Eye (tissue), 1 donor: ENCODE data around the gene SPON2.

Experiments used
- DNase-seq: peaks from one replicate; pipeline ENCODE4 v3.0.0-alpha.2; 2015

SPON2 gene

DNA sequence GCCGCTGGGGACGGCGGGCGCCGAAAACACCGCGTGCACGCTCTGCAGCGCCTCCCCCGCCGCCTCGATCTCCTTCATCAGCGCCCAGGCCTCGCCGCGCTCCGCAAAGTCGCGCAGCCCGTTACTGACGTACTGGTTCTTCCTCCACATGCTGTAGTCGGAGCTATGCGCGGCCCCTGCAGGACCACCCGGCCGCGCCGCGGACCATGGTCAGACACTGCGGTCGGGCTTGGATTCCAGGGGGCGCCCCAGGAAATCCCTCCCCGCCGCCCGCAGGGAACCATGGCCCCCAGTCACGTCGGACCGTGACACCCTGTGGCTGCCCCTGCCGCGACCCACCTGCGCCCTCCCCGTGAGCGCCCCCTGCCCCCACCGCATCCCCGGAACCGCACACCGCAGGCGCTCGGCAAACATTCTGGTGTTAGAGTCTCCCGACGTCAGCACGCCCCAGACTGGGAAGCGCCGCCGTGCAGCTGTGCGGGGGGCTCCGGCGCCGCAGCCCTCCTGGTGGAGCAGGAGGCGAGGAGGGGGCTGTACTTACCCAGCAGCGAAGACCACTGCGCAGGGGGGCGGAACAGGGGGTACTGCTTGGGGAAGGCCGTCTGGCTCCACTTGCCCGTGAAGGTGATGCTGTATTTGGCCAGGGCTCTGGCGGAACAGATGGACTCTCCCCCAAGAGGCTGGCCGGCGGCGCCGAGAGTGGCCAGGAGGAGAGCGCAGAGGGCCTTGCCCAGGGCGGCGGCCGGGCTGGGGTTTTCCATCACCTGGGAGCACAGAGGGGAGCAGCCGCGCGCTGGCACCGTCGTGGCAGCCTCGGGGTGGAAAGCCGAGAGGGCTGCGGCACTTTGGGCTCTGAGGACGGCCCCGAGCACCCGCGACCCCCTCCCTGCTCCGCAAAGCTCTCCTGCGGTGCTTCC, 814 bp downstream of the SPON2 start:
- peak; percentile 75 for DNase-seq

DNA sequence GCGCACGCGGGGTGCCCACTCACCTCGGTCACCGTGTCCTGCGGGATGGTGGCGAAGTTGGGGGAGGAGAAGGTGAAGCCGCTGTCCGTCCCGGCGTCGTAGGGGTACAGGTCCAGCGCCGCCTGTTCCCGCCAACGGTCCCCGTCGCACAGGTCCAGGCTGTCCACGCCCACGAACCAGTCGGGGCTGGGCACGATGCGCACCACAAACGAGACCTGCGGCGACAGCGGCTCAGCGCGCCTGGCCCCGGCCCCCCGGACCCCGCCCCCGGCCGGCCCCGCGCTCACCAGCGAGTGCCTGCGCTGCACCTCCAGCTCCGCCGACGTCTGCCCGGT, 1.4 kb downstream of the SPON2 start:
- no peak for DNase-seq

DNA sequence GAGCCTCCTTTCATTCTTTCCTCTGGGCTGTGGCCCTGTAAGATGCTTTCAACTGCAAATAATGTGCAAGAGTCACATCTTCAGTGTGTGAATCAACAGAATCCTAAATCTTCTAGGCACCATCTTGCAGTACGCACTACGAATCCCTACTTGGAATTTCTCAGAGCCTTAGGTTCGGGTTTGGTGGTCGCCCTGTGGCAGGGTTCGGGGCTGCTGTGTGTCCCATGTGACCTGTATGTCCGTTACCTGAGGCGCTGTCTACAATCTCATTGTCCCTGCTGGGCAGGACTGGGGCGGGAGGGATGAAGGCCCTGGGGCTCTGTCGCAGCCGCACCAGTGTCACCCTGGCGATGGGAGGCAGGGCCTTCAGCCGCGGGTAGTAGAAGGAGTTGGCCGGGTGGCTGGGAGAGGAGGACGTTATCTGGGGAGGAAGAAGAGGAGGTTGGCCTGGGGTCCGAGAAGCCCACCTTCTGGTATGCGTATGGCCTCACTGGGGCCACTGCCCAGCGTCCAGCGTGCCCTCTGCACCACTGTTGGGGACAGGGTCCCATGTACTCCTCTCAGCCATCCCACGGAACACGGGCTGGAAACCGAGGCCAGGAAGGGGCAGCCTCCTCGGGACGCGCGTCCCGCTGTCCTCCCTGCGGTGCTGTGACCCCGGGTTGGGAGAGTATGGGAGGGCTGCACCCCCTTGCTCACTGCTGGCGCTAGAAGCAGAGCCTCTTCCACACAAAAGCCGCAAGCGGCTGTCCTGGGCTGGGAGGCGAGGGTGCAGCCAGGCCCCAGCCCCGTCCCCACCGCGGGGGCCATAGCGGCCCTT, 2.0 kb downstream of the SPON2 start:
- DNase-seq = no peak

DNA sequence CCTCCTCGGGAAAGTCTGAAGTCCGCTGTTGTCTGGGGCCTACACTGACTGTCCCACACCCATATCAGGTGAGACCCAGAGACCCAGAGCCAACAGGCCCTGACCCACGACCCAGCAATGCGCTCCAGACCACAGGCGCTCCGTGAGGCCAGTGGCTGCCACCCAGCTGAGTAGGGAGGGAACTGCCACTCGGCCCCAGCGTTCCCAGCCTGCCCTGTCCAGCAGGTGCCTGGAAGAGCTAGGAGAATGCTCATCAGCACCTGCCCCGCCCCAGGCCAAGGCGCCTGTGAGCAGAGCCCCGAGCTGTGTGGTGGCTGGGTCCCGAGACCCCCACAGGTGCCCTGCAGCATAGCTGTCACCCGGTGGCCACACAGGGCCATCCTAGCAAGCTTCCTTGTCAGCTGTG, 2.7 kb downstream of the SPON2 start:
- no peak for DNase-seq

DNA sequence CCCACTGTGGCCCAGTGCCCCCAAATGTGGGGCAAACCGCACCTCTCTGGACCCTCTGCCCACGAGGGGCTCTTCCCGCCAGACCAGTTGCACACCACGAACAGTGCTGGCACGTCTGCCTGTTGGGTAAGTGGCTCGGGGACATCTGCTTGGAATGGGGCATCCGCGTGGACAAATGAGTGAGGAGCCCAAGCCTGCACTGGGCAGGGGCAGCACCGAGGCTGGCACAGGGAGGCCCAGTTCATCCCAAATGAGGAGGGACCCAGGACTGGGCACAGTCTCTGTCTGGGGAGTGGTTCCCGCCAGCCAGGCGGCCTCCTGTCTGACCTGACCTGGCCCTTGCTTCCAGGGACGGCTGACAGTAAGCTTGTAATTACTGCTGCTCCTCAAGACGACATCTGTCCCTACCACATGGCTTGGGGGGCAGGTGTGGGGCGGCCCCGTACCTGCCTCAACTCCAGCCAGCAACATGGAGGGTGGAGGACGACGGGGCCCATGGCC, 3.2 kb downstream of the SPON2 start:
- no peak for DNase-seq

DNA sequence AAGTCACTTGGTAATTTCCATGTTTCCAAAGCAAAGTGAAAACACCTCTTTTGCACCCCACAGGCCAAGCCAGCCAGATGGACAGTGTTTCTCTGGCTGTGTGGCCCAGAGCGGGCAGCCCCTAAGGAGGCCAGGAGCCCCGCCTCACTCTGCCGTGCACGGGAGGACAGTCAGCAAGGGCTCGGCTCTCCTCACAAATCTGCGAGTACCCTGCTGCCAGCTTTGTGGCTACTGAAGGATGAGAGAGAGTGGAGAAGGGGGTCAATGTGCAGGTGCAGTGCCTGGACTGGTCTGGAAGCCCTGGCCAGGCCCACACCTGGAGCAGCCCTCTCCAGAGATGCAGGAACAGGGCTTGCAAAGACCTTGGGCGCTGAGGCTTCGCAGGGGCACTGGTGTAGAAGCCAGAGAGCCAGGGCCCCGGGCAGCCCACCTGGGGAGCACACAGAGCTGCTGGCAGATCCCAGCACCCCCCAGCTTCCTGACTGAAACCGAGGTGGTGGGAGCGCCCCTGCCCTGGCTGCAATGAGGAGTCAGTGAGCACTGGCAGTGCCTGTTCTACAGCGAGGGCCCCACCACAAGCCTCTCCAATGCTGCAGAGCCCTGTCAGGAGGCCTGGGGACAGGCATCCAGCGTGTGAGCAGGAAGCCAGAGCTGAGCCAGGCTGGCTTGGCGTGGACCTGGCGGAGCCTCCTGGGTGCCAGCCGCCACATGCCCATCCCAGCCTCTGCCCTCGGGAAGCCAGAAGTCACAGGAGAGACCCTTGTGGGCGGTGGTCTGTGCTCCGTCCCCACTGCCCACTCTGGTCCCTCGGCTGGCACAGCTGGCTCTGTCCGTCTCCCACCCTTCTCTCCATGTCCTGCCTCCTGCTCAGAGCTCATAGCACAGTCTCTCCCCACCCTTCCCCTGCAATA, 3.9 kb downstream of the SPON2 start:
- no peak for DNase-seq

DNA sequence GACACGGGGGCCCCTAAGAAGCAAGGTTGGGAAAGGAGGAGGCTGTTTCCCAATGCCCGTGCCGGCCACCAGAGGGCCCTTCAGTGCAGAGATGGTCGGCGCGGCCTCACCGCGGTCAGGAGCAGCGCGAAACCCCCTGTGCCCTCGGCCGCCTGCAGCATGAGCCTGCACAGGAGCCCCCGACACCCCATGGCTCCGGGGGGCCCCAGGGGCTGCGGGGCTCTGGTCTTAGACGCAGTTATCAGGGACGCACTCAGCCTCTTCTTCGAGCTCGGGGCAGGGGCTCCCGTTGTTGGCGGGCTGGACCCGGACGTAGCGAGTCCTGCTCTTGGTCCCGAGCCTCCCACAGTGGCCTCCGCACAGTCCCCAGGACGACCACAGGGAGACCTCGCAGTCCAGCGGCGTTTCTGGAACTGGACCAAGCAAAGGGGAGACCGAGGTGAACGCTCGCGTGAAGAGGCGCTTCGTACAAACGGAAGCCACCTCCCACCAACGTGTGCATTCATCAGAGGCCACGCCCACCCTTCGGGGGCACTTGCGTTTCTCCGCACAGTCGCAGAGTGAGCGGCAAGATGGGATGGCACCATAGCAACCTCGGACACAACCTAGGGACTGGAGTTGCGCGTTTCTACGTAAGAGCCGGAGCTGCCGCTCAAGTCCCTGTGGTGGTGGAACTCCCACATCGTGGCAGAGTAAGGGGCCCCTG, 5.0 kb downstream of the SPON2 start:
- DNase-seq = peak; percentile 93

DNA sequence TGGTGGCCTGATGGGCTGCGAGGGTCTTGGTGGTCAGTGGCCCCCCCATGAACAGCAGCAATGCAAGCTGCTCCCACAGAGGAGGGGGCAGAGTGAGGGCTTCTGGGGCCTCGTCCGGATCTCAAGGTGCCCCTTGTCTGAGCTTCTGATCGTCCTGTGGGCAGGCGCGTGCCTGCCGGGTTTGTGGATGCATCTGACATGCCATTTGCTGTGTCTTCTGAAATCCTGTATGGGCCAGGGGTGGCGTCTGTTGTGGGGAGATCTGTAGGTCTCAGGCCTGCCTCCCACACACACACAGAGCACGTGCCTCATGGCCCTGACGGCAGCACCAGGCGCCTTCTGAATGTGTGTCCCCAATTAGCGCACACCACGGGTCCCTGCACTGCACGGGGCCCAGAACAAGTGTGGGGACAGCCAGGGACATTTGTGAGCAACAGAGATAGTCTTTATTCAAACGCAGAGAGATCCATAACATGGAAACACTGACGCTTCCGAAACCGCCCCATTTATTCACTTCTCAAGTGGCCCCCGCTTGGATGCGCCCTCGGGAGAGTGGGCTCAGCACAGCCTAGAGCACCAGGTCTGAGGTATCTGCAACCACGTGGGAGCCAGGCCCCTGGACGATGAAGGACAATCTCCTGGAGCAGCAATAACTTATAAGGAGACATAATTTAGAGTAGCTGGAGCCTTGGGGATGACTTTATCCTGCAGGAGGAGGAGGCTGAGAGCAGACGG, 5.7 kb downstream of the SPON2 start:
- no peak for DNase-seq

DNA sequence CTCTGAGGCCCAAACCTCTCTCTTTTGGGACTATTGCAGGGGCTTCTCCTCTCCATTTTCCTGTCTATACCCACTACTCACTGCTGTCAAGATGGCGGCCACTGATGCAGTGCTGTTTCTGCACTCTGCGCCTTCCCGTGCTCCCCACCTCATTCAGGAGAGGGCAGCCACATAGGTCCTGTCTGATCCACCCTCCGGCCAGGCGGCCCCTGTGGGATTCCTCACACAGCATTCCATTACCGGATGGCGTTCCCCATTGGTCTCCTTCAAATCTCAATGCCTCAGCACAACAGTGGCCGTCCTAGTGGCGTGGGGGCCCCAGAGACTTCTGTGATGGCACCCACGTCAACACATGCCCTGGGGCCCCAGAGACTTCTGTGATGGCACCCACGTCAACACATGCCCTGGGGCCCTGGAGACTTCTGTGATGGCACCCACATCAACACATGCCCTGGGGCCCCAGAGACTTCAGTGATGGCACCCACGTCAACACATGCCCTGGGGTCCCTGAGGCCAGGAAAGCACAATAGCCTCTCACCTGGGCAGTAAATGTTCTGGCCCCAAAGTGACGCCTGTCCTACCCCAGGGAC, 7.3 kb downstream of the SPON2 start:
- no peak for DNase-seq

DNA sequence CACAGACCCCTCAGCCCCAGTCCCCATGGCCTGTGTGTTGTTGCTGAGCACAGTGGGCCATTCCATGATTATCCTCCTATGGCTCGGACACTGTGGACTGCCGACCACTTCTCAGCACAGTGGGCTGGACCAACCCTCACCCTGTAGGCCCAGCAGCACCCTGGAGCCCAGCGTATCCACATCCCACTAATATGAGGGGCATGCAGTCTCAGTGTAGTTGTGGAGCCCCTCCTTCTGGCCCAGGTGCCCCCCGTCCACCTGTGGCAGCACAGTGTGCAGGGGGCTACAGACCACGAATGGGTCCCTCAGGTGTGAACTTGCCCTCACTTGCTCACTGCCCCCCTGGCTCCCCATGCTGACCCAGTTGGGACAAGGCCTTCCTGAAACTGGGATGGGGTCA, 7.9 kb downstream of the SPON2 start:
- DNase-seq = no peak

DNA sequence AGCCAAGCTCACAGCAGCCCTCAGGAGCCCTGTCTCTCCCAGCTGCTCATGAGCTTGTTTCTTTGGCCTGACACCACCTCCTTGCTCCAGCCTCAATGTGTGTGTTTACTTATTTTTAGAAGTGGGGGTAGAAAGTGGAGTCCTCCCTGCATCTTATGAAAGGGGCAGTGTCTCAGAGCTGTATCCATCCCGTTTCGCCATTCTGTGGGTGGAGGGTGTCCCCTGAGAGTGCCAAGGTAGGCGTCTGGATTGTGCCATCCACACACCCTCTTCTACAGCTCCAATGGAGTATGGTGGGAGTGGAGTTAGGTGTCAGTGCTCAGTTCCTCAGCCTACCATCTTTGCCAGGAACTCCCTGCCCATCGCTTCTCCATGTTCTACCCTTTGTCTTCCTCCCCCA, 8.3 kb downstream of the SPON2 start:
- no peak for DNase-seq

DNA sequence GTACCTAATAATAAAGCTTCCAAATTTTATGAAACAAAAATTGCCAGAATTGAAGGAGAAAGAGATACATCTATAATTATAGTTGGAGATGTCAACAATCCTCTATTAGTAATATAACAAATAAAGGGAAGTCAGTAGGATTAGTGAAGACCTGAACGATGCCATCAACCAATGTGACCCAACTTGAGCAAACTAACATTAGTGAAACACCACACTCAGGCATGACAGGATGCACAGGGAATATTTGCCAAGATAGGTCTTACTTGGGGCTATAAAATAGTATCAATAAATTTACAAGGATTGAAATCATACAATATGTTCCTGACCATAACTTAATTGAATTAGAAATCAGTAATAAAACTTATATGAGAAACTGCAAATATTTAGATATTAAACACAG, 12.0 kb downstream of the SPON2 start:
- DNase-seq = no peak

DNA sequence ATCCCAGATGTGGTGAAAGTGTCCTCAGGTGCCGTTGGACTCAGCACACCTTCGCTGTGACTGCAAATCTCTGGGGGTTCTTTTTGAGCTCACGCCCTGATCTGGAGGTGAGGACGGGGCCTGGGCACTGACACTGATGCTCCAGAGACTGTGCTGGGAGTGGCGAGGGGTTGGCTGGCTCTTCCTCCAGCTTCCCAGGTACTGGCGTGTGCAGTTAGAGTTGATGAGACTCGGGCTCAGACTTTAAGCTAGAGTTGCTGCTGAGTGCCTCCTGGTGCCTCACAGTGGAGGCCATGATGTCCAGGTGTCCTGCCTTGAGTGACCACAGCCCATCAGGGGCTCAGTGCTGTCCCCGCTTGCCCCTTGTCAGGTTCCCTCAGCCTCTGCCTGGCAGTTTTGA, 16.3 kb downstream of the SPON2 start:
- DNase-seq = no peak

DNA sequence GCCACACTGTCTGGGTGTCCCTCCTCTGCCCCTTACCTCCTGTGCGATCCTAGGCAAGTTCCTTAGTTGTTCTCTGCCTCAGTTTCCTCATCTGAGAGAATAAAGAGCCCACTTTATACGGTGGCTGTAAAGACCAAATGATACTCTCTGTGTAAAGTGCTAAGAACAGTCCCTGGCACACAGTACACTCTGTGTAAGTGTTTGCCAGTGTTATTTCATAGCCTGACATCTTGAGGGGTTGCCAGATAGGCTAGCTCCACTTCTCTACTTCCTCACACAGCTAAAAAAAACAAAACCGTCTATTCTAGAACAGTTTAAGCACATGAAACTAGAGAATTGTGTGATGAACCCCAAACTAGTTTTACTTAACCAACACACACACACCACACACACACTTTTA, 17.1 kb downstream of the SPON2 start:
- DNase-seq = no peak

DNA sequence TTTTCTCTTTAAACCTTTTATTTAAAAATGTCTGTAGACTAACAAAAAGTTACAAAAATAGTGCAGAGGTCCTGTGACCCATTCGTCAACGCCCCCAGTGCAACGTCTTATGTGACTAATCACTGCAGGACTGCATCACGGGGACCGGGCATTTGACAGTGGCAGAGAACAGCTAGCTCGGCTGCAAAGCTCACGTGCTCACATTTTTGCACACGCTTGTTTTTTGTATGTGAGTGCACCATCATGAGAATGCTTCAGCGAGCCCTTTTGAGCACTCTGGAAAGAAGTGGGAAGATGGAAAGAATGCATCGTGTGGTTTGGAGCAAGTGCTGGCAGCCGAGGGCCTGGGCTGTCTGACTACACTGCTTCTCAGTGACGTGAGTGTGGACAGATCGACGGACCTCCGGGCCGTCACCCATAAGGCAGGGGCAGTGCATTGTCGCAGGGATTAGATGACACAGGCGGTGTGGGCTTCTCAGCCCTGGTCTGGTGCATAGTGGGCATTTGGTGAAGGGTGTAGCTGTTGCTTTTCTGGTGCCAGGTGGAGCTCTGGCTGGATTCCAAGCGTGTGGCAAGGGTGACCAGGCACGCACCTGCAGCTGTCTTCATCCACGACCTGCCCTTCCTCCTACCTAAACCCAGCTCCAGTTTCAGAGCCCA, 17.7 kb downstream of the SPON2 start:
- DNase-seq = no peak

DNA sequence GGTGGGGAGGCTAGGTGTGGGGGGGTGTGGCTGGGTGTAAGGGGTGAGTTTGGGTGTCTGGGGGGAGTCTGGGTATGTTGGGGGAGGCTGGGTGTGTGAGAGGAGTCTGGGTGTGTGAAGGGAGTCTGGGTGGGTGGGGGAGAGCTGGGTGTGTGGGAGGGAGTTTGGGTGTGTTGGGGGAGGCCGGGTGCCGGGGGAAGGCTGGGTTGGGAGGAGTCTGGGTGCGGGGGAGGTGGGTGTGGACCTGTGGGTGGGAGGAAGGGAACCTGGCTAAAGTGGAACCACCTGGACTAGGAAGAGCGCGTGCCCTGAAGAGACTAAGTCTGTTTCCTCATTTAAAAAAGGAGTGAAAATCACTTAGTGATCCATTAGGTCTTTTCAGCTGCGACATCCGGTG, 18.3 kb downstream of the SPON2 start:
- DNase-seq = no peak

DNA sequence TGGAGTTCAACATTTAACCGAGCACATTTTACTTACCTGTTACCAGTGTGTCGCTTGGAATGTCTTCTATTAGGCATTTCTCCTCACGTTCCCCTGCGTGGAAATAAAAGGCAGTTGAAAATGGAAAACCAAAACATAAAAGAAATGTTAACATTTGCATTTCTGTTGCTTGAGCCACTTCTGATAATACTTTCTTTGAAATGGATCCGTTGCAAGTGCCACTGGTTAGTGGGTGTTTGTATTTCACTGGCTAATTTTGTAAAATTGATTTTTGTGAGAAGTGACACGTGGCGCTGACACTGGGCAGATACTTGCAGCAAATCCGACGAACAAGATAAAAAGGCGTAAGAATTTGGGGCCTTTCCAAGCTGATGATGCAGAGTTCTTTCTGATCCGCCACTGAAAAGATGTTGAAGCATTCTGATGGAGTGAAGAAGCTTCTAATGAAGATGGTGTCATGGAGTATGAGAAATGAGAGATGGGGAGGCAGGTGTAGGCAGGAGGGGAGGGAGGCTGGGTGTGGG, 18.8 kb downstream of the SPON2 start:
- no peak for DNase-seq

DNA sequence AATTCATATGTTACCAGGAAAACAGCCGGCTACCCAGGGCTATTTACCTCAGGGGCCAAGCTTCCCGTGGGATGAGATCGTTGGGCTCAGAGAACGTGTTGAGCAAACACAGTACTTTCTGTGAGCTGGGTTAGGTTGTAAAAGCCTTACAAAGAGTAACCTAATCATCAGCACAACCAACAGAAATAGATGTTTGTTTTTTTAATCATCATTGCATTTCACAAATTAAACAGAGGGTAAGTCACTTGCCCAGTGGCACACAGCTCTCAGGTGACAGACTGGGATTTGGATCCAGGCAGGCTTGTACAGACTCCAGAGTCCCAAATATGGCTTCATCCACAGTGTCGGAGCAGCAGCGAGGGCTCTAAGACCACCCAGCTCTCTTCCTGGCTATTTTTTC, 20.1 kb downstream of the SPON2 start:
- no peak for DNase-seq

DNA sequence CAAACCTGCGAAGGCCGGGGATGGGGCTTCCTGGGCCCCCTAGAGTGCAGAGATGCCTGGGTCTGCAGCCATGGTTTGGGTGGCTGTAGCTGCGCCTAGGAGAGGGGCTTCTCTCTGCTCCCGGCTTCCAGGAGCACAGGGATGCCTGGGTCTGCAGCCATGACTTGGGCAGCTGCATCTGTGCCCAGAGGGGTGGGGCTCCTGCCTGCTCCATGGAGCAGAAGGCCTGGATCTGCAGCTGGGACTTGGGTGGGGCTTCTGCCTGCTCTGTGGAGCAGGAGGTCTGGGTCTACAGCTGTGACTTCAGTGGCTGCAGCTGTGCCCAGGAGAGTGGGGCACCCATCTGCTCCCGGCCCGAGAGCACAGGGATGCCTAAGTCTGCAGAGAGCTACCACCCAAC, 20.8 kb downstream of the SPON2 start:
- DNase-seq = no peak

DNA sequence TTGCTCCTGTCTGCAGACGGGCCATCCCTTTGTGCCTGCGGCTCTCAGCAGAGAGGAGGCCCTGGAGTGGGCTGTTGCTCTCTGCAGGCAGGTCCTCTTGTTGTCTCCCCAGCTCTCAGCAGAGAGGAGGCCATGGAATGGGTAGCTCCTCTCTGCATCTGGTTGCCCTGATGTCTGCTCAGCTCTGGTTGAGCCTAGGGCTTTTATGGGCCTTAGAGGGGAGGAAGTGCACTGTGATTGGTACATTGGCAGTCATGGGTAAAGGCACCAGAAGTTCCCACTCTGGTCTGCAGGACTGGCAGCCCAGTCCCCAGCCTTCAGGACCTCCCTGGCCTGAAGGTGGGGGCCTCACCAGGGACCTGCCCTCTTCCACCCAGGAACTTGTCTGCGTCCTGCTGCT, 21.5 kb downstream of the SPON2 start:
- DNase-seq = no peak
